ENCODE data around the gene BAHD1.

The BAHD1 gene

GRCh38 chr15:40424483-40425115 is 16.2 kb upstream of the BAHD1 start:
- DNase-seq: no peak

GRCh38 chr15:40425681-40426080 is 15.1 kb upstream of the BAHD1 start:
- no peak for DNase-seq

GRCh38 chr15:40427188-40427587 is 13.6 kb upstream of the BAHD1 start:
- no peak for DNase-seq

- no peak for DNase-seq
Observed at GRCh38 chr15:40428185-40428584, 12.6 kb upstream of the BAHD1 start.

- no peak for DNase-seq
Observed at GRCh38 chr15:40429068-40429710, 11.6 kb upstream of the BAHD1 start.

- DNase-seq: no peak
Observed at GRCh38 chr15:40430271-40430805, 10.4 kb upstream of the BAHD1 start.

GRCh38 chr15:40435023-40435709 is 5.6 kb upstream of the BAHD1 start:
- no peak for DNase-seq

- no peak for DNase-seq
Observed at GRCh38 chr15:40435710-40436089, 5.1 kb upstream of the BAHD1 start.

- DNase-seq: no peak
Observed at GRCh38 chr15:40436116-40436891, 4.4 kb upstream of the BAHD1 start.

GRCh38 chr15:40436892-40437751 is 3.6 kb upstream of the BAHD1 start:
- no peak for DNase-seq

GRCh38 chr15:40437752-40438687 is 2.7 kb upstream of the BAHD1 start:
- DNase-seq: no peak

- no peak for DNase-seq
Observed at GRCh38 chr15:40438712-40439111, 2.0 kb upstream of the BAHD1 start.

- no peak for DNase-seq
Observed at GRCh38 chr15:40439461-40439959, 1.2 kb upstream of the BAHD1 start.

GRCh38 chr15:40439960-40440742 is 602 bp upstream of the BAHD1 start:
- no peak for DNase-seq

GRCh38 chr15:40441565-40442531 is 1.1 kb downstream of the BAHD1 start:
- no peak for DNase-seq

GRCh38 chr15:40443255-40443654 is 2.5 kb downstream of the BAHD1 start:
- no peak for DNase-seq

GRCh38 chr15:40443846-40444245 is 3.1 kb downstream of the BAHD1 start:
- no peak for DNase-seq

GRCh38 chr15:40444736-40445135 is 4.0 kb downstream of the BAHD1 start:
- DNase-seq: no peak

- no peak for DNase-seq
Observed at GRCh38 chr15:40445421-40445922, 4.7 kb downstream of the BAHD1 start.

Measured in stimulated activated CD4-positive, alpha-beta T cell treated with anti-CD3 and anti-CD28 coated beads, Interleukin-12 subunit alpha, Interleukin-12 subunit beta, amount 100 ng/mL, for 4 hours (primary cell).